Stomach smooth muscle (tissue), 2 donors: ENCODE measurements around the gene ZFAND6.
"Not testable (repeated sequence)": the region's sequence is repeated elsewhere in the genome, so short reads cannot be mapped to it uniquely, and the experiment has no call there.

ENCODE experiments used
- H3K27ac ChIP-seq: one replicate; pipeline ENCODE4 v1.7.0; 2013; ENCODE audit warnings: mild to moderate bottlenecking, low read length, inconsistent platforms
- H3K27me3 ChIP-seq, 2 donors: one replicate each; pipeline ENCODE4 v1.7.0; 2013; ENCODE audit warnings: low read length in 2 of 2; ENCODE audit not compliant: insufficient read depth in 2 of 2, control insufficient read depth in 1 of 2
- H3K36me3 ChIP-seq, 2 donors: one replicate each; pipeline ENCODE4 v1.7.0; 2013; ENCODE audit warnings: low read length in 2 of 2; ENCODE audit not compliant: control insufficient read depth in 2 of 2, insufficient read depth in 2 of 2
- H3K4me1 ChIP-seq: one replicate; pipeline ENCODE4 v1.7.0; 2013; ENCODE audit warnings: low read length; ENCODE audit not compliant: control insufficient read depth, insufficient read depth
- H3K4me3 ChIP-seq, 2 donors: one replicate each; pipeline ENCODE4 v1.7.0; 2013; ENCODE audit warnings: low read length in 2 of 2
- H3K9ac ChIP-seq, 2 donors: one replicate each; pipeline ENCODE4 v1.7.0; 2013; ENCODE audit warnings: low read length in 2 of 2, mild to moderate bottlenecking in 1 of 2
- H3K9me3 ChIP-seq, 2 donors: one replicate each; pipeline ENCODE4 v1.7.0; 2013; ENCODE audit warnings: low read length in 2 of 2; ENCODE audit not compliant: control insufficient read depth in 2 of 2
- donor health status: healthy.
- donor health status: Pancreatic carcinoma.

The ZFAND6 gene

DNA sequence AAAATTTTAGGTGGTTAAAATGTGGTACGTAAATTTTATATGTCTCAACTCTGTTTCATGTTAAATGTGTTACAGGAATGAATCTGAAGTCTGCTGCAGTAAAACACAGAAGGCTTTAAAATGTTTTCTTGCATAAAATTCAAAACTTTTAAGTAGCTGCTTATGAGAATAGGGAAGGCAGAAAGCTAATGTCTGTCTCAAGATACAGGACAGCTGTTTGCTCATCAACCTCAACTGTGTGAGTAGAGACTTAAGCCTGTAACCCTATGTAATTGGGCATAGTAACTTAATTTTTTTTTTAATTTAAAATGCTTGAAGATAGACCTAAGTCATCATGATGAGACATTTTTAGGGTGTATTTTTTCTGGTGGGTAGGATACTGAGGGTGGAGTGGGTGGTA is 38.9 kb downstream of the ZFAND6 start:
- H3K4me1 ChIP-seq: no peaks in the 10 kb centered on the region
- no peaks in the 10 kb centered on the region for H3K9me3 ChIP-seq
- H3K9ac ChIP-seq: no peak overlapping the region
- no peaks in the 10 kb centered on the region for H3K27me3 ChIP-seq
- H3K36me3 ChIP-seq: no peaks in the 10 kb centered on the region
- H3K4me3 ChIP-seq: no peak overlapping the region
- H3K27ac ChIP-seq: no peak overlapping the region

DNA sequence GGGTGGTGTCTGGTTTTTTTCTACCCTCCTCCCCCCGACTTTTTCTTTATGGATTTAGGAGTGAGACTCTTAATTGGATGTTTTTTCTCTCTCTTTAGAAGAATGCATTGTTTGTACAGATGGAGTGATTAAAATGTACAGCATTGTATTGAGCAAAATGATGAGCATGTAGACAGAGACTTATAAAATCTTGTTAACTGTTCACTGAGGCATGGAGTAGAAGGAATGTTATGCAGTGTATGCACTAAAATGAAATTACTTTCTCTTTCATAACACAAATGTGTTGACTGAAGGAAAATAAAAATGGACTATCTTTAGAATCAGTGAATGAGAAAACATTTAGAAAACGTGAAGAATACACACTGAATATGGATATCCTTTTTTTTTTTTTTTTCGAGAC is 39.8 kb downstream of the ZFAND6 start:
- Histone ChIP-seq H3K4me1 (no peaks in the 10 kb centered on the region), H3K27ac (no peak overlapping the region), H3K27me3 (no peaks in the 10 kb centered on the region), H3K9ac (no peak overlapping the region), H3K36me3 (no peaks in the 10 kb centered on the region), H3K9me3 (no peaks in the 10 kb centered on the region), H3K4me3 (no peak overlapping the region)

DNA sequence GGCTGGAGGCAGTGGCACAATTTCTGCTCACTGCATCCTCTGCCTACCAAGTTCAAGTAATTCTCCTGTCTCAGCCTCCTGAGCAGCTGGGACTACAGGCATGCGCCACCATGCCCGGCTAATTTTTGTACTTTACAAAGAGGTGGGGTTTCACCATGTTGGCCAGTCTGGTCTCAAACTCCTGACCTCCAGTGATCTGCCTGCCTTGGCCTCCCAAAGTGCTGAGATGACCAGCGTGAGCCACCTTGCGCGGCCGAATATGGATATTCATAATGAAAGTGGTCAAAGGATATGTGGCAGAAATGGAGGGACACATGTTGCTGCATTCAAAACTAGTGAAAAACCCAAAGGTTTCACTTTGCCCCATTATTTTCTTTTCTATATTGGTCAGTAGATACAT is 40.2 kb downstream of the ZFAND6 start:
- not testable (repeated sequence) for H3K27ac ChIP-seq, H3K9ac ChIP-seq, H3K36me3 ChIP-seq, H3K27me3 ChIP-seq, H3K4me3 ChIP-seq, H3K4me1 ChIP-seq, H3K9me3 ChIP-seq

DNA sequence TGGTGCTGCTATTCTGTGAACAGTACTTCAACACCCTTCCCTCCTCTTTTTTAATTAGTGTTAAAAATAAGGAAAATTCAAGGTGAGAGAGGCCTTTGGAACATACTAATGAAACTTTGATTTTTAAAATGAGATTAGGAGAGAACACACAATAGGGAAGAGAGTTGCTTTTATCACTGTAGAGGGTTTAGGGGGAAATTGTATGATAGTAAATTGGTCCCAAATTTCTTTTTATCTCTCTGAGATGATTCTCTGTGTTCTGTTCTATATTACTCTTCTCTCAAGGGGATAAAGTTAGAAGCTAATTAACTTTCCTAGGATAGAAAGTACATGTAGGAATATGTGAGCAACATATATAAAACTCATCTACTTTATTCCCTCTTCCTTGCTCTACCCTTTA is 40.8 kb downstream of the ZFAND6 start:
- Histone ChIP-seq H3K9me3 (no peaks in the 10 kb centered on the region), H3K4me1 (no peaks in the 10 kb centered on the region), H3K27ac (no peak overlapping the region), H3K9ac (no peak overlapping the region), H3K36me3 (no peaks in the 10 kb centered on the region), H3K4me3 (no peak overlapping the region), H3K27me3 (no peaks in the 10 kb centered on the region)

DNA sequence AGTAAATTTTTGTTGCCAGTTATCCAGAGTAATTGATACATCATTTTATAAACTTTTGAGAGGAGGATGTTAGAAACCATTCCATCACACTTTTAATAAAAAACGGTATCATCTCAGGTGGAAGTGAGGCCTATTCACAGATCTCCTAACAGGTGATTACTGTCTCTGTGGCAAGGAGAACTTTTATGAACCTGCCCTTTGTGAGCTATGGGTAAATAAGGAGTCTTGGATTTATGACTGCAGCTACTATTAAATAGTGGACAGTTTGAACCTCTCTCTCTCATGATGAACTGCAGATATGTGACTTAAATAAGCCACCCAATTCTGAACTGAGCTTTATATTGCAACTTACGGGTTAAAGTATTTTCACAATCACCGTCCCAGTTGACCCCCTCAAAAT is 45.7 kb downstream of the ZFAND6 start:
- H3K36me3 ChIP-seq: no peaks in the 10 kb centered on the region
- no peak overlapping the region for H3K9ac ChIP-seq
- H3K4me1 ChIP-seq: no peaks in the 10 kb centered on the region
- no peak overlapping the region for H3K27ac ChIP-seq
- H3K27me3 ChIP-seq: no peaks in the 10 kb centered on the region
- H3K4me3 ChIP-seq: no peak overlapping the region
- H3K9me3 ChIP-seq: no peaks in the 10 kb centered on the region

DNA sequence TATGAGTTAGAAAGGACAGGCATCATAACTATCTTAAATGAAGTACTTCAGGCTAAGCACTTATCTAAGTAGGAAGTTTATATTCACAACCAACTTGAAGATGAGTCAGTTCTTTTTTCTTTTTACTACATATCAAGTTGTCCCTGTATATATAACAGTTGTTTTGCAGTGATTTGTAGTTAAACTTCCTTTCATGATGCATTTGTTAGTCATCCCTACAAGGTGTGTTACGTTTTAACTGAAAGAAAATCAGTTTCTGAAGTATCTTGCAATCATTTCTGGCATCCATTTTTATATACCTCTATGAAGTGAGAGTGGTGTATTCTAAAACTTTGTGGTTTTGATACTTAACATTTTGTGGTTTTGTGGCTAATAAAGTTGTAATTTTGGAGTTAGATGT is 46.1 kb downstream of the ZFAND6 start:
- no peak overlapping the region for H3K27ac ChIP-seq
- no peaks in the 10 kb centered on the region for H3K4me1 ChIP-seq

DNA sequence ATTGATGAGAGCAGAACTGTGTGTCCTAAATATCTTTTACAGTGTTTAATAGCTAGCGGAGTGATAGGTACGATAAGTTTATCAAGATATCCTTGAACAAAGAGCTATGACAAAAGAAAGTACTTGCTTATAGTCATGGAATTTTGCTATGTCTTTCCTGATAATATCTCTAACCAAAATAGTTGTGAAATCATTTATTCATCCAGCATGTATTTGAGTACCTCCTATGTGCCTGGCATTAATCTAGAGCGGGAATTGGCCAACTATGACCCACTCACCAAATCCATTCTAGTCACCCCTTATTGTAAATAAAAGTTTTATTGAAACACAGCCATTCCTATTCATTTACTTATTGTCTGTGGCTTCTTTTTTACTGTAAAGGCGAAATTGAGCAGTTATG is 46.6 kb downstream of the ZFAND6 start:
- Histone ChIP-seq H3K4me3 (no peak overlapping the region), H3K9ac (no peak overlapping the region), H3K36me3 (no peaks in the 10 kb centered on the region), H3K27ac (no peak overlapping the region), H3K9me3 (no peaks in the 10 kb centered on the region), H3K4me1 (no peaks in the 10 kb centered on the region), H3K27me3 (no peaks in the 10 kb centered on the region)

More for the DNA sequence above, 46.1 kb downstream of the ZFAND6 start:
- no peak overlapping the region for H3K9ac ChIP-seq
- H3K4me3 ChIP-seq: no peak overlapping the region
- no peaks in the 10 kb centered on the region for H3K36me3 ChIP-seq
- no peaks in the 10 kb centered on the region for H3K9me3 ChIP-seq
- no peaks in the 10 kb centered on the region for H3K27me3 ChIP-seq

DNA sequence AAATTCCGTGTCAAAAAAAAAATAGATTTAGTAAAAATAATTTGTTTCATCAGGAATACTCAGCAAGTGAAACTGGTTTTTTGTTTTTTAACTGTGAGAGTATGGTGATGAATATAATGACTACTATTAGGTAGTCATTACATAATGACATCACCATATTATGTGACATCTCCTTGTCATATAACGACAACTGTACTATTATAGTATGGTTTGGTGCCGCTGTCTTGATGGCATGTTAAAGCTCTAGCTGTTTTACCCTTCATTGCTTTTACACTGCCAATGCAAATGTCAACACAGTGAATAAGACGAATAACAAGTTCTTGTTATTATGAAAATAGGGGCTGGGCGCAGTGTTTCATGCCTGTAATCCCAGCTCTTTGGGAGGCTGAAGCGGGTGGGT is 47.7 kb downstream of the ZFAND6 start:
- Histone ChIP-seq H3K27me3 (no peaks in the 10 kb centered on the region), H3K9me3 (no peaks in the 10 kb centered on the region), H3K27ac (no peak overlapping the region), H3K36me3 (no peaks in the 10 kb centered on the region), H3K4me1 (no peaks in the 10 kb centered on the region), H3K4me3 (no peak overlapping the region), H3K9ac (no peak overlapping the region)

DNA sequence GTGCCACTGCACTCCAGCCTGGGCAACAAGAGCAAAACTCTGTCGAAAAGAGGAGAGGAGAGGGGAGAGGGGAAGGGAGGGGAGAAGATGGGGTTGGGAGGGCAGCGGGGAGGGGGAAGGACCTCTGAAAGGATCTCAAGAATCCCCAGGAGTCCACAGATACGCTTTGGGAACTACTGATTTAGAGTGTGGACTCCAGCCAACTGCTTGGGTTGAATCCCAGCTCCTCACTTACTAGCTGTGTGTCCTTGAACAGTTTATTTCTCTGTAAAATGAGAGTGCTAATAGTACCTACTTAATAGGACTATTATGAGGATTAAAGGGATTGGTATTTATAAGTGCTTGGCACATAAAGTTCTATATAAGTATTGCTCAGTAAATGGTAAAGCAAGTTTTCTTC is 48.3 kb downstream of the ZFAND6 start:
- no peak overlapping the region for H3K27ac ChIP-seq
- no peaks in the 10 kb centered on the region for H3K9me3 ChIP-seq
- no peaks in the 10 kb centered on the region for H3K36me3 ChIP-seq
- no peak overlapping the region for H3K9ac ChIP-seq
- H3K4me1 ChIP-seq: no peaks in the 10 kb centered on the region
- H3K27me3 ChIP-seq: no peaks in the 10 kb centered on the region
- H3K4me3 ChIP-seq: no peak overlapping the region

DNA sequence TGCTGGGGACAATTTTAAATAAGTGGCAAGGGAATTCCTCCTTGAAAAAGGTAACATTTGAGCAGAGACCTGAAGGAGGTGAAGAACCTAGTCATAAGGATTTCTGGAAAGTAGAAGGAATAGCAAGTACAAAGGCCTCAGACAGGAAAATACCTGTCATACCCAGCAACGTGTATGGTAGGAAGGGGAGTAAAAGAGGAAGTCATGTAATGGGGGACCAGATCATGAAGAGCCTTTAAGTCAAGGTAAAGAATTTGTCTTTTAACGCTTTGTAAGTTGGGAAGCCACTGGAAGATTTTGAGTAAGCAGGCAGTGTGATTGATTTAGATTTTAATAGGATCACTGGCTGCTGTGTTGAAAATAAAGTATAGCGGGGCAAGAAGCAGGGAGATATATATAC is 49.9 kb downstream of the ZFAND6 start:
- H3K36me3 ChIP-seq: no peaks in the 10 kb centered on the region
- H3K4me1 ChIP-seq: no peaks in the 10 kb centered on the region
- no peak overlapping the region for H3K27ac ChIP-seq
- H3K4me3 ChIP-seq: no peak overlapping the region
- H3K9me3 ChIP-seq: no peaks in the 10 kb centered on the region
- no peaks in the 10 kb centered on the region for H3K27me3 ChIP-seq
- H3K9ac ChIP-seq: no peak overlapping the region

DNA sequence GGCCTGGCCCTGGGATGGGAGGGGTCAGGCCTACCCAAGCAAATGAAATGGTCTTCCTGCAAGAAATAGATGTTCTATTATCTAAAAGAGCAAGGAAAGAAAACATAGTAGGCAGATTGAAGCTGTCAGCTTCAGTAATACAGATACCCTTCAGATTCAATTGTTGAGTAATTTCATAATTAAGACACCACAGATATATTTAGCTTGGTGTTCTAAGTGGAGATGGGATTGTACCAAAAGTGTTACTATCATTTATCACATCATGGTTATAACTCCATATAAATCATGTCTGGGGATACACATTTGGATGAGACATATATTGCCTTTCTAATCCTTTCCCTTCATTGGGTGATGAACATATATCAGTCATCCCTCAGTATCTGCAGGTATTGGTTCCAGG is 51.4 kb downstream of the ZFAND6 start:
- Histone ChIP-seq H3K36me3 (no peaks in the 10 kb centered on the region), H3K4me1 (no peaks in the 10 kb centered on the region), H3K27ac (no peak overlapping the region), H3K9me3 (no peaks in the 10 kb centered on the region), H3K4me3 (no peak overlapping the region), H3K9ac (no peak overlapping the region), H3K27me3 (no peaks in the 10 kb centered on the region)

DNA sequence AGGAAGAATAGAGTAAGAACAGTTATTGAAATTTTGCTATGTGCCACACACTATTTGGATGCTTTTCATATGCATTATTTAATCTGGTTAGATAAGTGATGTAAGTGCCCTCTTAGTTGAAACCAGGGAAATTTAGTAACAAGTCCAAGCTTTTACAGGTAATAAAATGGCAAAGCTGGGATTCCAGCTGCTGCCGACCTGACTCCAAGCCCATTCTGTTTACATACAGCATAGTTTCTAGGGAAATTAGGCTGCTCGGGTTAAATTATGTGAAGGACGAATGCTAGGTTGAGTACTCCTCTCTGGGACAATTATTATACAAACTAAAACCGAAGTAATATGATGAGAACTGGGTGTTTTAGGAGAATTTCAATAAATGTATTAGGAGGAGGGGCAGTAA is 54.6 kb downstream of the ZFAND6 start:
- H3K27me3 ChIP-seq: no peaks in the 10 kb centered on the region
- no peaks in the 10 kb centered on the region for H3K36me3 ChIP-seq
- H3K4me1 ChIP-seq: no peaks in the 10 kb centered on the region
- no peak overlapping the region for H3K9ac ChIP-seq
- no peak overlapping the region for H3K4me3 ChIP-seq
- no peaks in the 10 kb centered on the region for H3K9me3 ChIP-seq
- H3K27ac ChIP-seq: no peak overlapping the region
